ENCODE measurements around the gene TJP2.
A peak's percentile ranks its signal among the peaks of the same experiment; 100 is the strongest.

Gene TJP2

DNA sequence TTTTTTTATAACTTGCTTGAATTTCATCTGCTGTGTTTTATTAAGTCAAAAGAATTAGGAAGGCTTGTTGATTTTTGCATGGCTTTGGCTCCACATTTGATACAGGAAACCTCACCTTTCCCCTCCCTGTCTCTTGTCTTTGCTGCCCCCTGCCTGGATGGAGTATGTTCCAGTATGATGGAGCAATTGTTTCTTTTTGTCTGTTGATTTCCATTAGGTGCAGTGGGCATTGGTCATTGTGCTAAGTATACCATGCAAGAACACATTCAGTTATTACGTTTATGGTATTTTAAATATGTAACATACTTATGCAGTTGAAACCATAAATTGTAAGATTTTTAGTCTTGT lies 19.6 kb downstream of the TJP2 start:
- no peak for DNase-seq

DNA sequence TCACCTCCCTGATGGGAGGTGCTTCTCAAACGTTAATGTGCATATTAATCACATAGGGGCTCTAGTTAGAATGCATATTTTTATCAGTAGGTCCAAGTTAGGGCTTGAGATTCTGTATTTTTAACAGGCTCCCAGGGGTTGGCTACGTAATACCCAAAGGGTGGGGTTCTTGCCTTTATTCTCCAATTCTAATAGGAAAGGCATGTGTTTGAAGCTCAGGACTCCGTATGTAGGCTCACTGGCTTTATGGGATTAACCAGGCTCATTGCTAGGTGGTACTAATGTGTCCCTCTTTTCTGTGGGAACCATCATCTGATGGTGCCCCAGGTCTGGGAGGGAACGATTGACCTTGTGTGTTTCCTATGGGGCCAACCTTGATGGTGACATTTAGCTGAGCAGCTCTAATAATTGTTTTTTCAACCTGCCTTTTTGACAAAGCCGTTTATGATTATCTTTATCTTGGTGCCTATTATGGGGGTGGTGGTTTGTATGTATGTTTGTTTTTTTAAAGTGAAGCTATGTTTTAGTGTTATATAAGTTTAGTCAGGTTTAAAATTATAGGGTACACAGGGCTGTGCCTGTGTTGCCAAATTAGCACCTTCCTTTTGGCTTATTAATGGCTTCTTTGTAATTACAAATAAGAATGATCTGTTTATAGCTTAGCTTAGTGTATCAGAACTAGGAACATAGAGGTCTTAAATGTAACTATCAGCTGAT lies 20.8 kb downstream of the TJP2 start:
- DNase-seq, result no peak

DNA sequence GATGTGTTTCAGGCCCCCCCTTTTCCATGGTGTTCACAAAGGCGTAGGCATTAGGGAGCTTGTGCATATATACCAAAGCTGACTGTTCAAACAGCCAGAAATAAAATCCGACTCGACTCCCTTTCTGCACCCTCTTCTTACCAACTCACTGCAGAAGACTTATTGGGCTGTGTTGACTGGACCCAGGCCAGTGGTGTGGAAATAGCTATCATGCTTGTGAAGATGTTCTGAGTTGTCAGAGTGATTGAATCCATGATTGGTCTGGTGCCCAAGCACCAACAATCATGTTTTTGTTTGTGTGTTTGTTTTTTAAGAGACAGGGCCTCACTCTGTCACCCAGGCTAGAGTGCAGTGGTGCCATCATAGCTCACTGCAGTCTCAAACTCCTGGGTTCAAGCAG lies 21.6 kb downstream of the TJP2 start:
- DNase-seq, result no peak

DNA sequence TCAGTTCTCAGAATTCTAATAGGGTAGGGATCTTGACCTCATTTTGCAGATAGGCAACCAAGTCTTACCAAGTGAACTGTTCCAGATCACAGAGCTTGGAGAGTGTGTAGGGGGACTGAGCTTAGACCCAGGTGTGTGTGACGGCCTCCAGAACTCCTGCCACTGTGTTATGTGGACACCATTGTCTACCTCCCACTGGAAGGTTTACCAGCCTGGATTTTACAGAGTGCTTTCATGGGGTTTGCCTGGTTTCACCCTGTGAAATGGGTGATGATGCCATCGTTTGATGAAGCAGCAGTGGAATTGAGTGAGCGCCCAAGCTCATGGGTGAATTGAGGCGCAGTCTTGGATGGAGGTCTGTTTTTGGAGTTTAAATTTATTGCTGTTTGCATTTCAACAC lies 23.6 kb downstream of the TJP2 start:
- DNase-seq, result no peak

DNA sequence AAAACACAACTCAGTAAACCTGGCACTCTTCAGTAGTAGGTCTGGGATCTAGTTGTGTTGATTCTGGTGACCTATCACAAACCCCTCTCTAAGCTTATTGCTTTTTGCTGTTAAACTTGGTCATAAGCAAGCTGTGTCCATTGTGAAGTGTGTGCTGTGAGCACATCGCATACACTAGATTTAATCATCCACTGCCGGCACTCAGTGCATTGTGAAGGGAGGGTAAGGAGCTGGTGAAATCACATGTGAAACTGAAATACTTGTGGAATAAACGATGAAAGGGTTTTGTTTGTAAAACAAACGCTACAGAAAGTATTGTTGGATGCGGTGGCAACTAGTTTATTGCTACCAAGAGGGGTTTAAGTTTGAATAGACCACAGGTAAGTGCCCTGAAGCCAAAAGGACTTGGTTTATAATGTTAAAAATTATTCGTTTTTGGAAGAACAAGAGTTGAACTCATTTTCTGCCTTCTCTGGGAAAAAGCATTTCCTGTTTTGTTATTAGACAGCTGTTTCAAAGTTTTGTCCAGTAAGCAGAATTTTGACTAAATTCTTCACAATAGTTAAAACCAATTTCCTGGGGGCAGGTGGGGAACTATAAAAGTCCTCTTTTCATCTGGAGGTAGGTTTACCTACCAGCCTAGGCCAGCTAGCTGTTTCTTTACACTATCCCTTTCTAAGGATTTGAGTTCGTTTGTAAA lies 24.6 kb downstream of the TJP2 start:
- DNase-seq, result no peak

DNA sequence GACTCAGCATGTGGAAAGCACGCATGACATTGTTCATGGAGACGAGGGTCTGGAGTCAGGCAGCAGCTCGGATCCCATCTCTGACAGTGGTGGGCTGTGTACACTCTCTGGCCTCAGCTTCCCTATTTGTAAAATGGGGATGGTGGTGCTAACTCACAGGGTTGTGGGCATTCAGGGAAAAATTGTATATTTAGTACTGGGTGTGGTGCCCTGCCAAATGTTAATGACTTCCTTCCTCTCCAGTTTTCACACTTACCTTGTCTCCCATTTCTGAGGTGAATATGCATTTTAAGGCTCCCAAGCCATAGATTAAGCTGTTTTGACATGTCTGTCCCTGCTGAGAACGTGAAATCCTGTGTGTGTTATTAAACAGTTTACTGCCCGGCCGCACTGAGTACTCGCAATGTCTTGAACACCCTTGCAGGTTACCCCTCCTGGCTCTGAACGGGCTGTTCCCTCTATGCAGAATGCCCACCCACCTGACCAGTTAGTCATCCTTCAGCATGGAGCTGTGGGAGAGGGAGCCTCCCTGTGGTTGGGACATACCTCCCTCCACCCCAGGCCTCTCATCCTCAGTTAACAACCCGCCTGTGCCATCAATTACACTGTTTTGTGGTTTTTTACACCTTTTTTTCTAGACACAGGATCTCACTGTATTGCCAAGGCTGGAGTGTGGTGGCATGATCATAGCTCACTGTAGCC lies 25.8 kb downstream of the TJP2 start:
- no peak for DNase-seq

DNA sequence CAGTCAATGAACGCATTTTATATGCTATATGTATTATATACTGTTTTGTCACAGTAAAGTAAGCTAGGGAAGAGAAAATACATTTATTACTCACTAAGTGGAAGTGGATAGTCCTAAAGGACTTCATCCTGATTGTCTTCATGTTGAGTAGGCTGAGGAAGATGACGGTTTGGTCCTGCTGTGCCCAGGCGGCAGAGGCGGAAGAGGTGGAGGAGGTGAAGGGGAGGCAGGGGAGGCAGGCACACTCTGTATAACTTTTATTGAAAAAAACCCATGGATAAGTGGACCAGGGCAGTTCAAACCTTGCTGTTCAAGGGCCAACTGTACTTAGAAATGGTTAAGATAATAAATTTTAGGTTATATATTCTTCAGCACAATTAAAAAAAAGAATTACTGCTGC lies 28.5 kb downstream of the TJP2 start:
- no peak for DNase-seq

DNA sequence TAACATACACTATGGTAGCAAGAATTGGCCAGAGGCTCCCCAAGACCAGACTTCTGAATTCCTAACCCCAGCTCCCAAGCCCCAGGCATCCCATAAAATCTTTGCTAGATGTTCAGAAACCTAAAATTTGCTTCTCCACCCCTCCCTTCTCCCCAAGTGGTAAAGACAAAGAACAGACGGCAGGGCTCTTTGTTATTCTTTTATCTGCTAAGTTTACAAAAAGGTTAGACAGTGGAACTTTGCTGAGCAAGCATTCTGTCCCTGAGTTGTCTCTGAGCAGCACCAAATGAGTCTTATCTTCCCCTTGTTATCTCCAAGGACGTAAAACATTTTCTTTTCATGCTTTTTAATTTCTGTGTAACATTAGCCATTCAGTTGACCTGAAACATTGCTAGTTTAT lies 30.2 kb downstream of the TJP2 start:
- no peak for DNase-seq

DNA sequence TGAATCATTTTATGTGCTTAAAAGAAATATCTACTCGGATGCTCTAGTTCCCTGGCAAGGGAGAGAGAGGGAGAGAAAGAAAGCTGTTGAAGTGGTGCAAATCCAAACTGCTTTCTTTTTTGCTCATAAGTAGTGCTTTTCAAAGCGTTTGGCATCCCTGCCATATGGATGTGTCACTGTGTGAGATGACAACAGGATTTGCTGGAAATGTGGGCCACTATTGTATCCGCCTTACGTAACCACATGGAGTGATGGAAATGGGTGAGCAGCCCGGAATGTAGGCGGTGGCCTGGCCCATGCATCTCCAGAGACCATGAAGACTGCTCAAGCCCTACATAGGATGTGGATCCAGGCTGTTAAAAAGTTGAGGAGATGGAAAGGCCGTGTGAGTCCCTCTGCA lies 30.8 kb downstream of the TJP2 start:
- DNase-seq, result no peak

DNA sequence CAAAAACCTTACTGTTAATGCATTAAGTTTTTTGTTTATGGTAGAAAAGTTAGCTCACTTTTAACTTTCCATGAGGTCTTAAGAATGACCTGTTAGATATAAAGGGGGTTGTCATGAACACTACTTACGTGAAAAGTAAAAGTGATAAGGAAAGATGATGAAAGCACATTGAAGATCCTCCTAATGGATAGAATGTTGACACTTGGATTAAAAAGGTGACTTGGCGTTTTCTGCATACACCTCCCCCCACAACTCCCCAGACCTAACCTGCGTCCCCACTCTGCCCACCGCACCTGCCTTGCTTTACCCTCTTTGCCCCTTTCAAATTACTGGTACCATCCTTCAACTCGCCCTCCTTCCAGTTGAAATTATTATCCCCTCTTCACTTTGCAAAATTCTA lies 32.0 kb downstream of the TJP2 start:
- no peak for DNase-seq

DNA sequence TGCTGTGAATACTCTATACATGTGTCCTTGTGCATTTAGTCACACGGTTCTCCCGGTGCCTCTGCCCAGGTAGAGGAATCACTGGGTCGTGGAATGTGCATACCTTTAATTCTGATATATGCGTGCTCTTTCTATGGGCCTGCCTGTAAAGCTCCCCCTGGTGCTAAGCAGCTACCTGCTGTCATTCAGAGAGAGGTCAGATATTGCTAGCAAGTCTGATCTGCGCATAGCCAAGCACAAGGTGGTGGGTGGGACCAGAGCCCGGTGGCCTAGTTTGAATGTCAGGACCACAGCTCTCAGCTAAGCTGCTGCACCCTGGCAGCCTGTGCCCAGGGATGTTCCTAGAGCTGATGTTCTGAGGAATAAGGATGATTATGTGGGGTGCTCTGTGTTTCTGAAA lies 33.4 kb downstream of the TJP2 start:
- DNase-seq, result no peak

DNA sequence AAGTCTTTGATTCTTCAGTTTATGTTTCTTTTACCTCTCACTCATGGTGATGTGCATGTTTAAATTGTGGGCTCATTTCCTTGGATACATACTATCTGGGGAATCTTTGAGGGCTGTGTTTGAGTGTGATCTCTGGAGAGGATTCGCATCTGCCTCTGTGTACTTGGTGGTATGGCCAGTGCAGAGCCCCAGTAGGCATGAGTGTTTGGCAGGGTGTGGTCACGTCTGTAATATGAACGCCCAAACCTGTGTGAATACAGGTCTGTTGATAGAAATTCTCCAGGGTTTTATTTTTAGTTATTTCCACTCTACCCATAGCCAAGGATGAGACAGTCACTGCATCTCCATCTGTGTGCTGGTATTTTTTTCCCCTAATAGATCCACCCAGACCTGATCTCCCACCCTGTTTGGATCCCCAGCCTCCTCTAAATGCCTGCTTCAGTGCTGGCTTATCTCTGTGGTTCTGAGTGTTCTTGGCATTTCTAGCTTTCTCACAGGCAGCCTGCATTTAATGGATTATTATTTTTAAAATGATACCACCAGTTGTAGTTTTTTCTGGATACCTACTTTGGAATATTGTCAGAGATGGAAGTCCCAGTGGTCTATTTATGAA lies 37.5 kb downstream of the TJP2 start:
- no peak for DNase-seq

DNA sequence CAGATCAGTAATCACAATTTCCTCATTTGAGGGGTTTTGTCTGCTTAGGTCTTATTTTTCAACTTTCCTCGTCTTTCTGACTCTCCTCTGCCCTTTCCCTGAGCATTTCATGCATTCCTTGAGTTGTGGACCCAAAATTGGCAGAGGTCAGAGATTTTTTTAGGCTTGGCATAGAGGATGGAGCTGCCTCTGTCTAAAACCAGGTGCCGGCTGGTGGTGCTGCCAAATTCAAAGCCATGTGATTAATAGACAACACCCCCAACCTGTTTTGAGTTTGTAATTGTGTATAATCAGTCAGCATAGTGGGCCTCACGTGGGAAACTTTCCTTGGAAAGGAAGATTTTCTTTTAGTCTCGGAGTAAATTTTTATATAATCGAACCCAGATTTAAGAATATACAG lies 39.6 kb downstream of the TJP2 start:
- DNase-seq, result no peak

DNA sequence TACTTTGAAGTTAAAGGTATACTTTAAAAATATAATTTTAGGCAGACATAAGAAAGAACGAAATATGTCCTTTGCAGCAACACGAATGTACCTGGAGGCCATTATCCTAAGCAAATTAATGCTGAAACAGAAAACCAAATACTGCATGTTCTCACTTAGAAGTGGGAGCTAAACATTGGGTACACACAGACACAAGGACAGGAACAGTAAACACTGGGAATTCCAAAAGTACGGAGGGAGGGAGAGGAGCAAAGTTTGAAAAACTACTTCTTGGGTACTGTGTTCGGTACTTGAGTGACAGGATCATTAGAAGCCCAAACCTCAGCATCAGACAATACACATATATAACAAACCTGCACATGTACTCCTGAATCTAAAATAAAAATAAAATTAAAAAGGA lies 40.9 kb downstream of the TJP2 start:
- no peak for DNase-seq

DNA sequence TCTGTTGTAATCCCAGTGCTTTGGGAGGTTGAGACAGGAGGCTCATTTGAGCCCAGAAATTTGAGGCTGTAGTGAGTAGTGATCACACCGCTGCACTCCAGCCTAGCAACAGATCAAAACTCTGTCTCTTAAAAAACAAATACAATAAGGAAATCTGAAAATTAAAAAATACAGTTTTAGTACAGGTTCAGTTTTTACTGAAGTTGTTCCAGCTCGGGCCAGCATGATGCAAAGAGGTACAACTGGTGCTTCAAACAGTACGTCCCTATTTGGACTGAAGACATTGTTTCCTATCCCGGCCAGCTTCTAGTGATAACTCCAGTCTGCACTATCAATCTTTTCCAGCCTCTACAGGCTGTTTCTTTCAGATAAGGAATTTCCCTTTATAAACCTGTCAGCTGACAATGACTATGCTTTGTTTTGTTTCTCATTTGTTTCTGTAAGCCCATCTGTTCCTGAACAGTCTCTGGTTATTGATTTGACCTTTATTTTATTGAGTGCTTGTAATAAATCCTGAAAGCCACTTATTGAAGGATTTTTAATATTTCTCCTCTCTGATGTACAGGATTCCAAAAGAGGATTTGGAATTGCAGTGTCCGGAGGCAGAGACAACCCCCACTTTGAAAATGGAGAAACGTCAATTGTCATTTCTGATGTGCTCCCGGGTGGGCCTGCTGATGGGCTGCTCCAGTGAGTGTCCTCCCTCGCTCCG lies 41.9 kb downstream of the TJP2 start:
- DNase-seq, result no peak

DNA sequence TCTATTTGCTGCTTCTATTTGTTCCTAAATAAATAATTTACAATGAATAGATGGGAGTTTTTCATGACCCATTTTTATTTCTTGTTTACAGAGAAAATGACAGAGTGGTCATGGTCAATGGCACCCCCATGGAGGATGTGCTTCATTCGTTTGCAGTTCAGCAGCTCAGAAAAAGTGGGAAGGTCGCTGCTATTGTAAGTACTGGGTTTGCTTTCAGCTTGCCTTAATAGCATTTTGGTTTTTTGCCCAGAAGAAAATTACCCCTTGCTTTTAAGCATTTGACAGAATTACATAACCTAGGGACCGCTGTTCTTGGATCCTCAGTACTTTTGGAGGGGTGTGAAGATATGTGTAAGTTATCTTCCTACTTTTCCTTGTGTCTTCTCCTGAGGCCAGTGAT lies 44.1 kb downstream of the TJP2 start:
- peak; percentile 50 to 66 for DNase-seq

DNA sequence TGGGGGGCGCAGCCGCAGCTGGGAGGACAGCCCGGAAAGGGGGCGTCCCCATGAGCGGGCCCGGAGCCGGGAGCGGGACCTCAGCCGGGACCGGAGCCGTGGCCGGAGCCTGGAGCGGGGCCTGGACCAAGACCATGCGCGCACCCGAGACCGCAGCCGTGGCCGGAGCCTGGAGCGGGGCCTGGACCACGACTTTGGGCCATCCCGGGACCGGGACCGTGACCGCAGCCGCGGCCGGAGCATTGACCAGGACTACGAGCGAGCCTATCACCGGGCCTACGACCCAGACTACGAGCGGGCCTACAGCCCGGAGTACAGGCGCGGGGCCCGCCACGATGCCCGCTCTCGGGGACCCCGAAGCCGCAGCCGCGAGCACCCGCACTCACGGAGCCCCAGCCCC lies 47.0 kb downstream of the TJP2 start:
- no peak for DNase-seq

DNA sequence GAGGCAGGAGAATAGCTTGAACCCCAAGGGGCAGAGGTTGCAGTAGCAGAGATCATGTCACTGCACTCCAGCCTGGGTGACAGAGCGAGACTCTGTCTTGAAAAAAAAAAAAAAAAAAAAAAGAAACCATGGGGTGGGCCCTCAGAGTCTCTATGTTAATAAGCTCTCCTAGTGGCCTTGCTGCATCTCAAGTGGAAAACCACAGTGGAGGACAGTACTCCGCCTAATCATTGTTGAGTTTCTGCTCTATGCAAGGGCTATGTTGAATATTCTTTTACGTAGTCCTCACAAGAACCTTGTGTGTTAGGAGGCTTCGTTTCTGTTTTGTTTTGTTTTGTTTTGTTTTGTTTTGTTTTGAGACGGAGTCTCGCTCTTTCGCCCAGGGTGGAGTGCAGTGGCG lies 48.9 kb downstream of the TJP2 start:
- DNase-seq, result no peak

DNA sequence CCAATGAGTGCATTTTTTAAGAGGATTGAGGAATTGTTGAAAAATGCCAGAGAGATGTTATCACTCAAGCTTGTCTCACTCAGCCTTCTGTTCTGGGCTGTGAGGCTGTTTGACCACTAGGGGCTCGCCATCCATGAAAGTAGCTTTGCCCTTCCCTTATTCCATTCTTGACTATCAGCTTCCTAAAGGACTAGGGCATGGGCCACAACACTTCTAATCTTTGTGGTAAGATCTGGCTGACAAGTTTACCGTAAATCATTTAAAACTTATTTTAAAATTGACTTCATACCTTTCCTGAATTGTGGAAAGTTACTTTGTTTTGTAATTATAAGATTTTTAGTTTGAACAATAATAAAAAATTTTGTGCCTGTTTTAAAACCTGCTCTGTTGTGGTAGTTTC lies 49.5 kb downstream of the TJP2 start:
- DNase-seq, result peak in 1 of 2 experiments; percentile 11

DNA sequence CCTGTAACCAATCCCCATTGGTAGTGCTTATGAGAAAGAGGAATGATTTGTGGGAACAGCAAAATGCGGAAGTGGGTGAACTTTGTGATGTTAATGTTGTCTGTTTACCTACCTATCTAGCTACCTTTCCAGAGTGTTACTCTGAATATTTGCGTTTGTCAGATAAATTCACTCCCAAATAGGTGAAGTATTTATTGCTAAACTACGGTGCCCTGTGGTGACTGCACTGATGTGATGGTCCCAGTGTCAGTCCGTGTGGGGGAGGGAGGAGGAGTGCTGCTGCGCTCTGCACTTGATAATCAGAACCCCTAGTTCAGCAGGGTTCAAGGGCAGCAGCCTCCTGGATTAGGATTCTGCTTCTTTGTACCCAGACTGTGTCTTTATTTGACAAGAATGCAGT lies 55.3 kb downstream of the TJP2 start:
- DNase-seq, result no peak

DNA sequence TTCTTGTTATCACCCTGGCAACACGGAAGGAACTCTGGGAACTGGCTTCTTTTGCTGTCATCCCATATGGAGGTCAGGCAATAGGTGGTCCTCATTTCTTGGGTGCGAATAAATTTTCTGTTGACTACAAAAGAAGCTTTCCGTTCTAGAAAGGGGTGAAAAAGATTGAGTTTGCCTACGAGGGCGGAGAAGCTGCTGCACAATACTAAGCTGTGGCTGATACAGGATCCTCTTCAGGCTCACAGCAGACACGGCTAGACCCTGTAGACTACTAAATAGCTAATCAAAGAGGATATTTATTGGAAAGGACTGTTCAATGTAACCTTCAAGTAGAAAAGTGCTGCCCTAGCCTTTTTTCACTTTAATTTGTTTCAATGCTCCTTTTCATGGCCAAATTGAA lies 58.1 kb downstream of the TJP2 start:
- DNase-seq, result no peak

DNA sequence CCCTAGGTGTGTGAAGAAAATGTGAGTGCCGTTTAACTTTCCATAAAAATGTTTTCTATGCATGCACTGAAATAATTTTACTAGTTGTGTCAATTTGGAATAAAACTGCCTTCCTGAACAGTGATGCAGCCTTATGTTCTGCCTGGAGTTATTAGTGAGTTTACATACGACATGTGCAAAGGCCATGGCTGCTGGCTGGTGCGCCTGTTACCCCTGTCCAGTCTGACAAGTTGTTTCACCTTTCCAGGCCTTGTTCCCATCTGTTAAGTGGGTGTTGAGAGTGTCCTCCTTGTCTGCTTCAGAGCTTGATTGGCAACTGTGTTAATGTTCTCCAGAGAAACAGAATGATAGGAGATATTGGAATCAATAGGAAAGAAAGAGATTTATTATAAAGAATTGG lies 60.6 kb downstream of the TJP2 start:
- no peak for DNase-seq

DNA sequence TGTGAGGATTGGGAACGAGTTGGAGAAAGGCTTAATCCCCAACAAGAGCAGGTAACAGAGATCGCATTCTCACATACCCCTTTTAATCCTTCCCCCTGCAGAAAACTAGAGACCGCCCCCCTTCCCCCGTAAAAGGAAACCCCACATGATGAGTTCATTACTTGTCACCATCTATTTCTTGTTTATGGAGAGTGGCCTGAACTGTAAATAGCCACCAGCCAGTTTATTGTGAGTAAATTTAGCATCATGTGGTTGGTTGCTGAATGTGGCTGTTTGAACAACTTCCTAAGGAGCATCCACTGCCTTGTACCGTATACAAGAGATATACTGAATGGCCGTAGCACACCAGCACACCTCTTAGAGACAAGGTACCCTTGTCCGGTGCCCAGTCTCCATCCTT lies 62.1 kb downstream of the TJP2 start:
- DNase-seq, result no peak
